Measurements from ENCODE around the gene BBOX1. TPM values are rescaled to one million over a fixed set of nuclear protein-coding genes. Genes with fewer than 3 reads are reported as not detected.
"Not testable (repeated sequence)": the region's sequence is repeated elsewhere in the genome, so short reads cannot be mapped to it uniquely, and the experiment has no call there.

Gene BBOX1
- total RNA-seq, 1 experiment from 2014 or later, result 0.33 TPM

- POLR2A ChIA-PET, result interaction anchor here (0.8 to 1.1 kb wide), 4 partner anchors 34 to 371 kb away, joined by 3 to 4 read pairs (median 3); no protein-coding TSS in a partner anchor
- Mint-ChIP-seq H3K36me3 (ENCODE audit: insufficient read depth, unreplicated experiment) (peaks cover 7% of the 10 kb centered on the region), H3K4me3 (ENCODE audit: unreplicated experiment) (no peak overlapping the region), H3K9me3 (ENCODE audit: unreplicated experiment) (no peaks in the 10 kb centered on the region), H3K4me1 (ENCODE audit: insufficient read depth, unreplicated experiment) (peaks cover 5% of the 10 kb centered on the region), H3K27me3 (ENCODE audit: insufficient read depth, unreplicated experiment) (no peaks in the 10 kb centered on the region), H3K27ac (ENCODE audit: low read depth, unreplicated experiment) (no peak overlapping the region)
- DNase-seq (ENCODE audit: unreplicated experiment), result peak; percentile 45
- peak; percentile 28 for TF ChIP-seq CTCF (IDR thresholded peaks at IDR 0.05; ENCODE audit: unreplicated experiment)
- no TSS peak for BruUV-seq (replicated peaks)
- intact Hi-C loops (cut with micrococcal nuclease), result loop anchor here (1.0 to 10.0 kb wide), 4 partner anchors 34 to 830 kb away; partner anchors contain the start of gene BBOX1
- CTCF ChIA-PET, result interaction anchor here (0.5 to 1.9 kb wide), 33 partner anchors 8 to 1050 kb away, joined by 3 to 10 read pairs (median 3); partner anchors contain the start of genes BBOX1 and FIBIN
These were observed 84.1 kb downstream of the BBOX1 start for GRCh38 chr11:27124514-27125264.

GRCh38 chr11:27129686-27130085 lies 89.1 kb downstream of the BBOX1 start:
- POLR2A ChIA-PET, result no interaction called here
- CTCF ChIA-PET, result interaction anchor here (0.6 to 1.5 kb wide), 4 partner anchors 28 to 820 kb away, joined by 3 to 6 read pairs (median 4); no protein-coding TSS in a partner anchor
- no peak for TF ChIP-seq CTCF (IDR thresholded peaks at IDR 0.05; ENCODE audit: unreplicated experiment)
- DNase-seq (ENCODE audit: unreplicated experiment), result no peak
- no TSS peak for BruUV-seq (replicated peaks)
- Mint-ChIP-seq H3K4me3 (ENCODE audit: unreplicated experiment) (no peak overlapping the region), H3K9me3 (ENCODE audit: unreplicated experiment) (peaks cover 6% of the 10 kb centered on the region), H3K4me1 (ENCODE audit: insufficient read depth, unreplicated experiment) (no peaks in the 10 kb centered on the region), H3K36me3 (ENCODE audit: insufficient read depth, unreplicated experiment) (peaks cover 7% of the 10 kb centered on the region), H3K27me3 (ENCODE audit: insufficient read depth, unreplicated experiment) (no peaks in the 10 kb centered on the region), H3K27ac (ENCODE audit: low read depth, unreplicated experiment) (no peak overlapping the region)
- intact Hi-C loops (cut with micrococcal nuclease), result loop anchor here (10.0 kb wide), 1 partner anchor 835 kb away; no protein-coding TSS in a partner anchor

GRCh38 chr11:27130806-27131205 lies 90.2 kb downstream of the BBOX1 start:
- no peaks in the 10 kb centered on the region for H3K4me1 Mint-ChIP-seq (ENCODE audit: insufficient read depth, unreplicated experiment)

GRCh38 chr11:27135924-27136329 lies 95.3 kb downstream of the BBOX1 start:
- intact Hi-C loops (cut with micrococcal nuclease); CTCF ChIA-PET; POLR2A ChIA-PET; H3K36me3 Mint-ChIP-seq (ENCODE audit: insufficient read depth, unreplicated experiment); BruUV-seq (replicated peaks); H3K27me3 Mint-ChIP-seq (ENCODE audit: insufficient read depth, unreplicated experiment); H3K4me1 Mint-ChIP-seq (ENCODE audit: insufficient read depth, unreplicated experiment); H3K4me3 Mint-ChIP-seq (ENCODE audit: unreplicated experiment); H3K27ac Mint-ChIP-seq (ENCODE audit: low read depth, unreplicated experiment); DNase-seq (ENCODE audit: unreplicated experiment): not testable (repeated sequence)
- peaks cover 21% of the 10 kb centered on the region for H3K9me3 Mint-ChIP-seq (ENCODE audit: unreplicated experiment)

More at GRCh38 chr11:27130806-27131205, 90.2 kb downstream of the BBOX1 start:
- ChIA-PET POLR2A (no interaction called here), CTCF (interaction anchor here (1.3 to 1.5 kb wide), 3 partner anchors 27 to 30 kb away, joined by 3 to 6 read pairs (median 5); no protein-coding TSS in a partner anchor)
- H3K4me3 Mint-ChIP-seq (ENCODE audit: unreplicated experiment), result no peak overlapping the region
- intact Hi-C loops (cut with micrococcal nuclease), result no loop called here
- no peak for DNase-seq (ENCODE audit: unreplicated experiment)
- H3K27ac Mint-ChIP-seq (ENCODE audit: low read depth, unreplicated experiment), result no peak overlapping the region
- H3K9me3 Mint-ChIP-seq (ENCODE audit: unreplicated experiment), result peaks cover 16% of the 10 kb centered on the region
- TF ChIP-seq CTCF (IDR thresholded peaks at IDR 0.05; ENCODE audit: unreplicated experiment), result no peak
- no peaks in the 10 kb centered on the region for H3K27me3 Mint-ChIP-seq (ENCODE audit: insufficient read depth, unreplicated experiment)
- no TSS peak for BruUV-seq (replicated peaks)
- peaks cover 7% of the 10 kb centered on the region for H3K36me3 Mint-ChIP-seq (ENCODE audit: insufficient read depth, unreplicated experiment)
